NCI-H187 treated with DMSO at 0.1 percent for 48 hours (cell line): Measurements from ENCODE around the gene SIRT2.
"Not testable (repeated sequence)": the region's sequence is repeated elsewhere in the genome, so short reads cannot be mapped to it uniquely, and the experiment has no call there.

Experiments
- DNase-seq: peaks from one replicate; lab custom pipeline; 2025; lab: John Stamatoyannopoulos, UW

SIRT2 gene

DNA sequence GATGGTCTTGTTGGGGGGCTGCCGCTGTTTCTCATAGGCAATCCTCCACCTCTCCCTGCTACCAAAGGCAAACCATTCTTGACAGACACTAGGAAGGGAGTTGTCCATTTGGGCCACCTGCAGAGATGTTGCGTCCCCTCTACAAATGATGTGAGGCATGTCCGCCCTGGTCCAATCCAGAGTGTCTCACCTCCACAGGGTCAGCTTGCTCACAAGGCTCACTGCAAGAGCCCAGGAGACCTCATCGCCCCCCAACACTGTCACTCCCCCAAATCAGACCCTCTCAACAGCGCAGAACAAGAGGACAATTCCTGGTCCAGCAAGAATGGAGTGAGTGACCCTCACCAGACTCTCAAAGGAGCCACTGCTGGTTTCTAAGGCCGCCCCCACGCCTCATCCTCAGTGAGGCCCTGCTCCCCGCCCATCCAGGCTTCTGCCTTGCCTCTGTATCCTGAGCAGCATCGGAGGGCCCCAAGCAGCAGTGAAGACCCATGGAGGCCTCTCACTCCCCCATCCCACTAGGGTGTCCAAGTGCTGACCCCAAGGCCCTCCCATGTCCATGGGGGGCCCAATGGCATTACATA lies 56.2 kb downstream of the SIRT2 start:
- DNase-seq, result no peak

GRCh38 chr19:38842439-38843174 lies 56.8 kb downstream of the SIRT2 start:
- no peak for DNase-seq

GRCh38 chr19:38841787-38842438 lies 57.5 kb downstream of the SIRT2 start:
- DNase-seq, result no peak

DNA sequence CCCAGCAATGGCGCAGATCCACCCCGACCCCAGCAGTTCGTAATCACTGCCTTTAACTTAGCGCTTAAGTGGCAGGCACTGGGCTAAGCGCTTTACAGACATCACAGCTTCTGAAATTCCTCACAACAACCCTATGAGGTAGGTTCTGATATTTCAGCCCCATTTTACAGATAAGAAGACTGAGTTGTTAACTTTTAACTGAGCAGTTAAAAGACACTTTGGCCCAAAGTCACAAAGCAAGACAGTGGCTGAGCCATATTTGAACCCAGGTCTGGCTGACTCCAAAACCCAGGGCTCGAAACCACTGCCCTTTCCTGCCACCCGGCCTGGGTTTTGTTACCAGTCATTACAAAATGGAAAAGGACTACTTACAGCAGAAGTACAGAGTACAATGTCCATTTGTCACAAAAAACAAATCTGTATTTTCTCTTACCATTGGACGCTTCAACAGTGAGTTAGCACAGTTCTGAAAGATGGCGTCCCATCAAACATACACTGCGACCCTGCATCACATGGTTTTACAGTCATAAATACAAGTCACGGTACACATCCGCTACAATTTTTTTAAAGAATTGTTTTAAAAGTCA lies 58.1 kb downstream of the SIRT2 start:
- DNase-seq, result no peak

DNA sequence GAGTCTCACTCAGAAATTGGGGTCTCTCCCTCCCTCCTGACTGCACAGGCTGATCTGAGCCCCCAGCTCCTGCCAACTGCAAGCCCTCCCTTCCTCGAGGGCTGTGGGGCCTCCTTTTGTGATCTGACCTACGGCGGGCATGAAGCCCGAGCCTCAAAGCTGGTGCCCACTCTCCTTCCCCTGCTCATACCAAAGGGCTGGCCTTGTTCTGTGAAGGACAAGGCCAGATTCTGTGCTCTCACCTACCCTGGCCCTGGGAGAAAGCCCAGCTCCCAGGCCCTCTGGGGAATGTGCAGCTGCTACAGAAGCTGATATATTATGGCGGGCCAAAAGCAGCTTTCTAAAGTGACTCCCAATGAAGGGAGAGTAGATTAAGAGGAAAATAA lies 58.8 kb downstream of the SIRT2 start:
- DNase-seq, result no peak

GRCh38 chr19:38839816-38840582 lies 59.4 kb downstream of the SIRT2 start:
- DNase-seq, result no peak

- DNase-seq, result no peak
Observed at GRCh38 chr19:38838986-38839761, 60.2 kb downstream of the SIRT2 start.

DNA sequence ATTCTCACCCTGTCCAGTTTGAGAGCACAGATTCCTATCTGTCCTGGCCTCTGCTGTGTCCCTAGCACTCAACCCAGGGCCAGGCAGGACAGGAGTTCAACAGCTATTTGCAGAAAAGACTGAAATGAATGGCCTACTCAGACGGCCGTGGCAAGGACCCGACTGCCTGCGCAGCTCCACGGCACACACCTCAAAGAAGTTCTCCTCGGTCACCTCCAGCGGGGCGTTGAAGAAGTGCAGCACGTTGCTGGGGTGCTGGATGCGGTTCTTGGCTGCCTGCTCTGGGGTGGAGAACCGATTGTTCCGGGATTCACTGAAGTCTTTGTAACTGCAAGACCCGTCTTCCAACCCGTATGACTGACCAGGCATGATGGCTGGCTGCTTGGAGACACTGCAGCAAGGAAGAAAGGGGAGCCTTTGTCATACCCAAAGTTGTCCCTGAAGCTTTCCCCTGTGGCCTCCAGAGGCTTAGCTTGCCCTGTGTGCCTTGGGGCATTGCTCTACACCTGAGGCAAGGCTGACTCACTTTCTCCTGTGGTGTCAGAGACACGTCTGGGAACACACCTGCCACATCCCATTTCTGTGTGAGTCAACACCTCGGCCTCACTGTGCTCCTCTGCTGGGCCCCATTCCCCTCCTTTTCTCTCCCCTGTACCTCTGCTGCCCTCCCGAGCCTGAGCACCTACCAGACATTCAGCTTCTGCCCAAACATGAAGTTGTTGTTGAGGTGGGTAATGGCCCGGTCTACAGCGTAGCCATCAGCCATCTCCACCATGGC lies 61.0 kb downstream of the SIRT2 start:
- DNase-seq, result no peak

GRCh38 chr19:38837656-38838121 lies 61.7 kb downstream of the SIRT2 start:
- DNase-seq, result no peak

- no peak for DNase-seq
Observed at GRCh38 chr19:38836983-38837626, 62.3 kb downstream of the SIRT2 start.

- DNase-seq, result no peak
Observed at GRCh38 chr19:38836159-38836982, 63.0 kb downstream of the SIRT2 start.

- no peak for DNase-seq
Observed at GRCh38 chr19:38834590-38834989, 64.8 kb downstream of the SIRT2 start.

DNA sequence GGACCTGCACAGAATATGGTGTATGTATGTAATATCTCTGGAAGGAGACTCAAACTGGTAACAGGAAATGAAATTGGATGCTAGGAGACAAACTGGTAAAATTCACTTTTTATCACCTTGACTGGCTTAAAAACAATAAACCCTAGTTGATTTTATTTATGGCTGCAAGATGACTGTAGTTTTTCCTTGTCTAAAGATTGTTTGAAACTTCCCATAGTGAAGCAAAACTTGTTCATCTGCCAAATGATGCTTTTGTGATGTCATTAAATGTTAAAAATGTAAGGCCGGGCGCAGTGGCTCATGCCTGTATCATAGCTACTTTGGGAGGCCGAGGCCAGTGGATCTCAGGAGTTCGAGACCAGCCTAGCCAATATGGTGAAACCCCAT lies 65.3 kb downstream of the SIRT2 start:
- no peak for DNase-seq

GRCh38 chr19:38833092-38833425 lies 66.4 kb downstream of the SIRT2 start:
- DNase-seq, result no peak

- DNase-seq, result no peak
Observed at GRCh38 chr19:38831142-38831605, 68.2 kb downstream of the SIRT2 start.

- DNase-seq, result no peak
Observed at GRCh38 chr19:38830039-38830733, 69.2 kb downstream of the SIRT2 start.

- DNase-seq, result not testable (repeated sequence)
Observed at GRCh38 chr19:38829203-38829602, 70.2 kb downstream of the SIRT2 start.
